OCI-LY3 (cell line): ENCODE results near the gene MLF2.

Source experiments
- CTCF ChIP-seq: fragments of 200-600, 300-600 bp; sonication (generic); IDR thresholded peaks from 2 replicates; pipeline ENCODE4 v1.5.1; 2014; ENCODE audit warnings: antibody characterized with exemption, low read length, low read depth
- EZH2phosphoT487 ChIP-seq: fragments of 200-600 bp; shearing (Covaris generic); IDR thresholded peaks from 2 replicates; pipeline ENCODE4 v1.6.1; 2018; ENCODE audit warnings: antibody characterized with exemption, mixed run types, low read depth

GRCh38 chr12:6774499-6775062, 21.6 kb upstream of the MLF2 start:
- TF ChIP-seq CTCF (no peak), EZH2phosphoT487 (no peak)
